ENCODE data around the gene TNIP3. TPM values are rescaled to one million over a fixed set of nuclear protein-coding genes. Genes with fewer than 3 reads are reported as not detected.

TNIP3 gene
- polyA plus RNA-seq, 1 experiment = 0.20 TPM

- ChIA-PET POLR2A (no interaction called here), CTCF (interaction anchor here (0.7 to 4.0 kb wide), 8 partner anchors 9 to 106 kb away, joined by 3 to 21 read pairs (median 4); no protein-coding TSS in a partner anchor)
- Histone ChIP-seq H3K4me3 (ENCODE audit: low read depth, low read length) (no peak overlapping the region), H3K27me3 (ENCODE audit: control insufficient read depth, insufficient read depth, low read length) (no peaks in the 10 kb centered on the region), H3K36me3 (ENCODE audit: control insufficient read depth, insufficient read depth, low read length) (no peaks in the 10 kb centered on the region)
- no peak for TF ChIP-seq CTCF (IDR thresholded peaks at IDR 0.05; ENCODE audit: insufficient read depth, low read depth, low read length)
- no peak for DNase-seq (ENCODE audit: low read depth)
These were observed 36.8 kb upstream of the TNIP3 start for GRCh38 chr4:121200795-121201472.

- no peak for TF ChIP-seq CTCF (IDR thresholded peaks at IDR 0.05; ENCODE audit: insufficient read depth, low read depth, low read length)
- ChIA-PET POLR2A (no interaction called here), CTCF (interaction anchor here (0.7 to 4.0 kb wide), 7 partner anchors 8 to 171 kb away, joined by 3 to 21 read pairs (median 3); no protein-coding TSS in a partner anchor)
These were observed 35.8 kb upstream of the TNIP3 start for GRCh38 chr4:121199742-121200561.

GRCh38 chr4:121198251-121198650, 34.1 kb upstream of the TNIP3 start:
- H3K27me3 ChIP-seq (ENCODE audit: control insufficient read depth, insufficient read depth, low read length) = no peaks in the 10 kb centered on the region
- H3K36me3 ChIP-seq (ENCODE audit: control insufficient read depth, insufficient read depth, low read length) = no peaks in the 10 kb centered on the region
- no peak overlapping the region for H3K4me3 ChIP-seq (ENCODE audit: low read depth, low read length)
- no peak for TF ChIP-seq CTCF (IDR thresholded peaks at IDR 0.05; ENCODE audit: insufficient read depth, low read depth, low read length)
- CTCF ChIA-PET = interaction anchor here (0.9 to 4.0 kb wide), 4 partner anchors 44 to 109 kb away, joined by 3 to 21 read pairs (median 6); no protein-coding TSS in a partner anchor
- POLR2A ChIA-PET = interaction anchor here (0.5 to 0.7 kb wide), 2 partner anchors 10 to 105 kb away, joined by 3 to 13 read pairs; no protein-coding TSS in a partner anchor
- no peak for DNase-seq (ENCODE audit: low read depth)

More at GRCh38 chr4:121199742-121200561, 35.8 kb upstream of the TNIP3 start:
- no peak for DNase-seq (ENCODE audit: low read depth)
- Histone ChIP-seq H3K27me3 (ENCODE audit: control insufficient read depth, insufficient read depth, low read length) (no peaks in the 10 kb centered on the region), H3K36me3 (ENCODE audit: control insufficient read depth, insufficient read depth, low read length) (no peaks in the 10 kb centered on the region), H3K4me3 (ENCODE audit: low read depth, low read length) (no peak overlapping the region)

- CTCF ChIA-PET = interaction anchor here (0.8 to 1.6 kb wide), 5 partner anchors 13 to 112 kb away, joined by 3 to 8 read pairs (median 4); no protein-coding TSS in a partner anchor
- TF ChIP-seq CTCF (IDR thresholded peaks at IDR 0.05; ENCODE audit: insufficient read depth, low read depth, low read length) = no peak
- no peak overlapping the region for H3K4me3 ChIP-seq (ENCODE audit: low read depth, low read length)
- no peaks in the 10 kb centered on the region for H3K27me3 ChIP-seq (ENCODE audit: control insufficient read depth, insufficient read depth, low read length)
- POLR2A ChIA-PET = no interaction called here
- H3K36me3 ChIP-seq (ENCODE audit: control insufficient read depth, insufficient read depth, low read length) = no peaks in the 10 kb centered on the region
- no peak for DNase-seq (ENCODE audit: low read depth)
These were observed 31.5 kb upstream of the TNIP3 start for GRCh38 chr4:121195649-121196048.

- ChIA-PET CTCF (interaction anchor here (0.6 to 6.8 kb wide), 33 partner anchors 8 to 470 kb away, joined by 3 to 182 read pairs (median 4); no protein-coding TSS in a partner anchor), POLR2A (no interaction called here)
- DNase-seq (ENCODE audit: low read depth) = no peak
- Histone ChIP-seq H3K36me3 (ENCODE audit: control insufficient read depth, insufficient read depth, low read length) (no peaks in the 10 kb centered on the region), H3K27me3 (ENCODE audit: control insufficient read depth, insufficient read depth, low read length) (no peaks in the 10 kb centered on the region), H3K4me3 (ENCODE audit: low read depth, low read length) (no peak overlapping the region)
- peak; percentile 71 for TF ChIP-seq CTCF (IDR thresholded peaks at IDR 0.05; ENCODE audit: insufficient read depth, low read depth, low read length)
These were observed 28.4 kb upstream of the TNIP3 start for GRCh38 chr4:121192480-121192879.

Data from BJ (cell line).